Measurements from ENCODE around the gene FBXW4.
"Not testable (repeated sequence)": the region's sequence is repeated elsewhere in the genome, so short reads cannot be mapped to it uniquely, and the experiment has no call there.

Gene FBXW4

GRCh38 chr10:101615525-101616116, 79.3 kb downstream of the FBXW4 start:
- DNase-seq = no peak

GRCh38 chr10:101614663-101615524, 80.1 kb downstream of the FBXW4 start:
- DNase-seq = no peak

GRCh38 chr10:101613646-101614045, 81.3 kb downstream of the FBXW4 start:
- no peak for DNase-seq

GRCh38 chr10:101612872-101613271, 82.1 kb downstream of the FBXW4 start:
- no peak for DNase-seq

- no peak for DNase-seq
Observed at GRCh38 chr10:101612086-101612485, 82.9 kb downstream of the FBXW4 start.

- DNase-seq = no peak
Observed at GRCh38 chr10:101611096-101611905, 83.7 kb downstream of the FBXW4 start.

GRCh38 chr10:101609481-101609880, 85.5 kb downstream of the FBXW4 start:
- no peak for DNase-seq

GRCh38 chr10:101607124-101607523, 87.8 kb downstream of the FBXW4 start:
- DNase-seq = no peak

GRCh38 chr10:101602761-101603398, 92.1 kb downstream of the FBXW4 start:
- DNase-seq = peak; percentile 12

- no peak for DNase-seq
Observed at GRCh38 chr10:101601541-101601940, 93.4 kb downstream of the FBXW4 start.

- DNase-seq = no peak
Observed at GRCh38 chr10:101597091-101597900, 97.7 kb downstream of the FBXW4 start.

GRCh38 chr10:101595591-101596433, 99.2 kb downstream of the FBXW4 start:
- no peak for DNase-seq

- not testable (repeated sequence) for DNase-seq
Observed at GRCh38 chr10:101593331-101593730, 101.6 kb downstream of the FBXW4 start.

GRCh38 chr10:101588879-101589278, 106.1 kb downstream of the FBXW4 start:
- DNase-seq = no peak

- peak; percentile 92 for DNase-seq
Observed at GRCh38 chr10:101587725-101588653, 107.0 kb downstream of the FBXW4 start, which contains the start of the genes DPCD and POLL. DPCD (plus strand) TSS chr10:101588321; CDS start chr10:101588337, 16 bp downstream. POLL (minus strand) TSS chr10:101588257; CDS start chr10:101587360, 897 bp downstream.

GRCh38 chr10:101585841-101586240, 109.1 kb downstream of the FBXW4 start:
- DNase-seq = no peak

GRCh38 chr10:101580486-101581399, 114.2 kb downstream of the FBXW4 start:
- DNase-seq = no peak

GRCh38 chr10:101579516-101579870, 115.5 kb downstream of the FBXW4 start:
- no peak for DNase-seq

Data from activated gamma-delta T cell treated with Interleukin-2 at 50 U/mL for 16 hours (primary cell).